A549 (cell line): ENCODE measurements around the gene NTN5.

ENCODE experiments used
- EHMT2 ChIP-seq: fragments of 200-600 bp; sonication (generic); IDR thresholded peaks from 2 replicates; pipeline ENCODE4 v1.6.1; 2016; ENCODE audit warnings: antibody characterized with exemption, low read depth, mild to moderate bottlenecking, moderate library complexity
- TF ChIP-seq, protein P1 (sequence below): IDR thresholded peaks from 2 replicates; pipeline ENCODE4 v1.6.1; 2012

DNA sequence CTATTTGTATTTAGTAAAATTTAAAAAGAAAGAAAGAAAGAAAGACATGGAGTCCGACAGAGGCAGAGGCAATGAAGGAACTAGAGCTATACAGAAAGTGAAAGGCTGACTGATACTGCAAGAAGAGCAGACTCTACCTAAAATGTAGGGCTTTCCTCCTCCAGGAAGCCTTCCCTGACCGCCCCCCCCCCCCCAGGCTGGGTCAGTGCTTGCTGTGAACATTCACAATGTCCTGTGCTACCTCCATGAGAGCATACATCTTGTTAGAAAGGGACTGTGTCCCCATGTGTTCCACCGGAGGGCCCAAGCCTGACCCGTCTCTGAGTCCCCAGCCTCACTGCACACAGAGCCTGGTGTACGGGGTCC lies 21.2 kb downstream of the NTN5 start:
- TF ChIP-seq, protein P1, sequence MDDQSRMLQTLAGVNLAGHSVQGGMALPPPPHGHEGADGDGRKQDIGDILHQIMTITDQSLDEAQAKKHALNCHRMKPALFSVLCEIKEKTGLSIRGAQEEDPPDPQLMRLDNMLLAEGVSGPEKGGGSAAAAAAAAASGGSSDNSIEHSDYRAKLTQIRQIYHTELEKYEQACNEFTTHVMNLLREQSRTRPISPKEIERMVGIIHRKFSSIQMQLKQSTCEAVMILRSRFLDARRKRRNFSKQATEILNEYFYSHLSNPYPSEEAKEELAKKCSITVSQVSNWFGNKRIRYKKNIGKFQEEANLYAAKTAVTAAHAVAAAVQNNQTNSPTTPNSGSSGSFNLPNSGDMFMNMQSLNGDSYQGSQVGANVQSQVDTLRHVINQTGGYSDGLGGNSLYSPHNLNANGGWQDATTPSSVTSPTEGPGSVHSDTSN, result no peak
- no peak for TF ChIP-seq EHMT2
